T-cell (primary cell): ENCODE measurements around the gene EIF4H. TPM values are rescaled to one million over a fixed set of nuclear protein-coding genes. Genes with fewer than 3 reads are reported as not detected.

Experiments
- ATAC-seq, 4 experiments: fragments of 200-7000 bp in 3 of 4; fragments of 150-1000 bp in 1 of 4; cut with Tn5 transposase; replicated peaks in 1 of 4; 1 replicate in 3 of 4; 2 replicates in 1 of 4; pipeline ENCODE4 v1.10.0; 2021; ENCODE audit warnings: moderate library complexity in 3 of 4, mild to moderate bottlenecking in 2 of 4, moderate number of reproducible peaks in 1 of 4
- CTCF ChIA-PET, 2 donors: fragments of 300-600 bp; sonication (Branson Sonifier 250); formaldehyde crosslinking; loops; one replicate each; lab custom pipeline; 2022; ENCODE audit warnings: antibody characterized with exemption in 2 of 2; lab: Charles Lee
- POLR2A ChIA-PET, 2 donors: fragments of 300-600 bp; sonication (Branson Sonifier 250); formaldehyde crosslinking; loops; one replicate each; lab custom pipeline; 2022; ENCODE audit warnings: antibody characterized with exemption in 2 of 2; lab: Charles Lee
- DNase-seq, 35 experiments: peaks; one replicate each; pipeline versions ENCODE4 v3.0.0 to v3.0.0-alpha.2; 2013 to 2023
- H3K27ac ChIP-seq: one replicate; pipeline ENCODE4 v1.5.1; 2013; ENCODE audit warnings: low read length
- H3K27me3 ChIP-seq, 2 experiments: replicated peaks in 1 of 2; 1 replicate in 1 of 2; 2 replicates in 1 of 2; pipeline versions ENCODE4 v1.6.1 to v1.7.0; 2013; ENCODE audit warnings: low read length in 1 of 2, mixed read lengths in 1 of 2; ENCODE audit not compliant: control insufficient read depth in 2 of 2, insufficient read depth in 2 of 2; ENCODE audit errors: extremely low read depth in 1 of 2
- H3K36me3 ChIP-seq, 2 donors: 1 replicate in 1 of 2; 2 replicates in 1 of 2; pipeline versions ENCODE4 v1.6.1 to v1.7.0; 2013; ENCODE audit warnings: low read length in 1 of 2; ENCODE audit not compliant: control insufficient read depth in 2 of 2, insufficient read depth in 1 of 2; ENCODE audit errors: extremely low read depth in 1 of 2
- H3K4me1 ChIP-seq, 2 experiments: 1 replicate in 1 of 2; 2 replicates in 1 of 2; pipeline versions ENCODE4 v1.6.1 to v1.7.0; 2013; ENCODE audit warnings: low read length in 2 of 2, mixed read lengths in 1 of 2; ENCODE audit not compliant: insufficient read depth in 2 of 2, control insufficient read depth in 1 of 2; ENCODE audit errors: extremely low read depth in 1 of 2
- H3K4me3 ChIP-seq, 2 donors: 1 replicate in 1 of 2; 2 replicates in 1 of 2; pipeline versions ENCODE4 v1.5.1 to v1.7.0; 2013; ENCODE audit warnings: mild to moderate bottlenecking in 2 of 2, low read length in 1 of 2, moderate library complexity in 1 of 2; ENCODE audit not compliant: control insufficient read depth in 1 of 2; ENCODE audit errors: extremely low read depth in 1 of 2
- H3K9me3 ChIP-seq: 2 replicates; pipeline ENCODE4 v1.7.0; 2013
- H3K27ac Mint-ChIP-seq, 2 donors: one replicate each; pipeline ENCODE4 v1.8.0; 2020 to 2021; ENCODE audit warnings: mild to moderate bottlenecking in 2 of 2, mixed read lengths in 2 of 2
- H3K27me3 Mint-ChIP-seq, 2 donors: one replicate each; pipeline ENCODE4 v1.8.0; 2021 to 2022; ENCODE audit warnings: mixed read lengths in 2 of 2
- H3K36me3 Mint-ChIP-seq: one replicate; pipeline ENCODE4 v1.8.0; 2021; ENCODE audit warnings: mixed read lengths
- H3K4me1 Mint-ChIP-seq, 3 donors: one replicate each; pipeline ENCODE4 v1.8.0; 2020 to 2022; ENCODE audit warnings: mixed read lengths in 3 of 3, mild to moderate bottlenecking in 1 of 3
- H3K4me3 Mint-ChIP-seq, 3 donors: one replicate each; pipeline ENCODE4 v1.8.0; 2020 to 2022; ENCODE audit warnings: mild to moderate bottlenecking in 3 of 3, mixed read lengths in 3 of 3, moderate library complexity in 3 of 3
- H3K9me3 Mint-ChIP-seq, 3 donors: one replicate each; pipeline ENCODE4 v1.8.0; 2020 to 2022; ENCODE audit warnings: mixed read lengths in 3 of 3
- WGBS: methylation state at CpG from one replicate; pipeline ENCODE4 v1.1.5; 2013; ENCODE audit warnings: missing lambda C conversion rate; ENCODE audit not compliant: insufficient coverage; 5-methylcytosine and 5-hydroxymethylcytosine counted together
- total RNA-seq, 35 experiments: library from RNA in 6 of 35; stranded (reverse) in 6 of 35; fragments of 120-200 nt in 1 of 35; gene quantifications; one replicate each; pipeline versions ENCODE4 v1.2.1 to v1.2.4 and lab custom pipeline; 2013 to 2026

The EIF4H gene
- total RNA-seq, 5 donors from 2014 or later (not counting 1 experiment from before 2014, with no cell fraction given) = 174 to 258 (median 186) TPM

- H3K36me3 ChIP-seq = peaks cover 0 to 14% of the 10 kb centered on the region in 2 donors
- H3K27ac ChIP-seq = no peak overlapping the region
- peak overlapping the region; percentile 80 to 87 (median 85) for H3K4me3 Mint-ChIP-seq
- H3K36me3 Mint-ChIP-seq = peaks cover 11% of the 10 kb centered on the region
- DNase-seq (no peak), ATAC-seq (no peak)
- ChIA-PET POLR2A (no interaction called here), CTCF (no interaction called here)
- peaks cover 40 to 47% (median 45%) of the 10 kb centered on the region in 3 donors for H3K4me1 Mint-ChIP-seq
- peaks cover 31 to 32% of the 10 kb centered on the region in 2 experiments for H3K4me1 ChIP-seq
- no peaks in the 10 kb centered on the region for H3K9me3 ChIP-seq
- H3K4me3 ChIP-seq = no peak overlapping the region
- H3K27me3 Mint-ChIP-seq = no peaks in the 10 kb centered on the region
- H3K9me3 Mint-ChIP-seq = no peaks in the 10 kb centered on the region
- H3K27me3 ChIP-seq = no peaks in the 10 kb centered on the region
- peak overlapping the region; percentile 71 to 75 for H3K27ac Mint-ChIP-seq
- no CpG with 5 or more reads among the region's 14 CpGs for WGBS
These were observed 1.1 kb upstream of the EIF4H start for GRCh38 chr7:74173074-74173473.

DNA sequence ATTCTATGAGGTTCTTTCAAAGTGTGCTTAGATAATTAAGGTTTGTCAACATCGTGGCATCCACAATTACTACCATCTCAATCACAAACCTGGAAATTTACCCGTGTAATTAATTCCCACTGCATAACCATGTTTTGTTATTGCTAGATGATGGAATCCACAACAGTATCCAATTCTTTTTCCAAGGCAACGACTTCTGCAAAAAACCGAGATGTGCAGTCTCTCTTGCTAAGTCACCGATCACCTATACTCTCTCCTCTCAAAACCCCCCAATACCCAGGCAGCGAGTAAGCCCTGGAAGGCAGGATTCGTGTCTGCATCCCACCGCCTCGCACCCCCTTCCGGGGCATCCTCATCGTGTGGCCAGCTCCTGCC is 678 bp upstream of the EIF4H start:
- H3K36me3 Mint-ChIP-seq = peaks cover 11% of the 10 kb centered on the region
- H3K27me3 Mint-ChIP-seq = no peaks in the 10 kb centered on the region
- ATAC-seq = no peak
- H3K4me3 Mint-ChIP-seq = peak overlapping the region; percentile 80 to 87 (median 85)
- H3K27ac Mint-ChIP-seq = peak overlapping the region; percentile 71 to 75
- peak overlapping the region; percentile 63 for H3K27ac ChIP-seq
- H3K9me3 Mint-ChIP-seq = no peaks in the 10 kb centered on the region
- no peak for DNase-seq
- no peaks in the 10 kb centered on the region for H3K27me3 ChIP-seq
- 3% methylated on average over 9 of the region's 11 CpGs for WGBS
- peaks cover 33 to 36% of the 10 kb centered on the region in 2 experiments for H3K4me1 ChIP-seq
- H3K4me3 ChIP-seq = peak overlapping the region; percentile 76 to 88
- ChIA-PET POLR2A (no interaction called here), CTCF (interaction anchor here in 1 of 2 donors (0.6 kb wide), 1 partner anchor 96 kb away, joined by 4 read pairs; no protein-coding TSS in a partner anchor)
- no peaks in the 10 kb centered on the region for H3K9me3 ChIP-seq
- peaks cover 0 to 17% of the 10 kb centered on the region in 2 donors for H3K36me3 ChIP-seq
- H3K4me1 Mint-ChIP-seq = peaks cover 44 to 49% (median 48%) of the 10 kb centered on the region in 3 donors

DNA sequence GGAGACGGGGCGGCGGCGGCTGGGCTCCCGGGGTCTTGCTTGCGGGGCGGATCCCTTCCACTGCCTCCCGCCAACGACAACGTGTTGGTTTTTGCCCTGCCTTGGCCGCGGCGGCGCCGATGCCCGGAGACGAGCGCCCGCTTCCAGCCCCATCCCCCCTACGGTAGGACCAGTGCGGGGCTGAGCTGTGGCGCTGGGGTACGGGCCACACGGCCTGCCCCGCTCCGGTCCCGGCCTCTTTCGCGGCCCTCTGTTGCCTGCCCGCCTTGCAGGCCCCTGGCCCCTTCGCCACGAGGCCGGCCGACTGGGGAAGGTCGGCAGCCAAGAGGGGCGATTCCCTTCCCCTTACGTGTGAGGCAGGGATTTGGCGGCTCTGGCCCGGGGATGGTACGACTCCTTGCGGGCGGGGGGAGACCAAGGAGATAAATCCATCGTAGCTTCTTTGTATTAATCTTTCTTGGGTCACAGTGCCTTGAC is 488 bp downstream of the EIF4H start:
- Histone ChIP-seq H3K27ac (peak overlapping the region; percentile 86), H3K9me3 (no peaks in the 10 kb centered on the region), H3K36me3 (peaks cover 0 to 25% of the 10 kb centered on the region in 2 donors), H3K4me3 (peak overlapping the region; percentile 88 to 95), H3K27me3 (no peaks in the 10 kb centered on the region), H3K4me1 (peaks cover 35 to 47% of the 10 kb centered on the region in 2 experiments)
- WGBS = 0% methylated on average over 42 of the region's 43 CpGs
- DNase-seq (peak in 17 of 35 experiments; percentile 4 to 50 (median 18)), ATAC-seq (peak; percentile 46 to 49 (median 48))
- no peaks in the 10 kb centered on the region for H3K27me3 Mint-ChIP-seq
- ChIA-PET CTCF (interaction anchor here in 1 of 2 donors (1.2 to 1.6 kb wide), 2 partner anchors 9 to 16 kb away, joined by 3 to 4 read pairs; no protein-coding TSS in a partner anchor), POLR2A (interaction anchor here in 1 of 2 donors (1.4 kb wide), 1 partner anchor 19 kb away, joined by 8 read pairs; no protein-coding TSS in a partner anchor)
- H3K4me1 Mint-ChIP-seq = peaks cover 55 to 60% (median 60%) of the 10 kb centered on the region in 3 donors
- H3K27ac Mint-ChIP-seq = peak overlapping the region; percentile 71 to 82
- no peaks in the 10 kb centered on the region for H3K9me3 Mint-ChIP-seq
- H3K4me3 Mint-ChIP-seq = peak overlapping the region; percentile 81 to 90 (median 85)
- peaks cover 17% of the 10 kb centered on the region for H3K36me3 Mint-ChIP-seq

DNA sequence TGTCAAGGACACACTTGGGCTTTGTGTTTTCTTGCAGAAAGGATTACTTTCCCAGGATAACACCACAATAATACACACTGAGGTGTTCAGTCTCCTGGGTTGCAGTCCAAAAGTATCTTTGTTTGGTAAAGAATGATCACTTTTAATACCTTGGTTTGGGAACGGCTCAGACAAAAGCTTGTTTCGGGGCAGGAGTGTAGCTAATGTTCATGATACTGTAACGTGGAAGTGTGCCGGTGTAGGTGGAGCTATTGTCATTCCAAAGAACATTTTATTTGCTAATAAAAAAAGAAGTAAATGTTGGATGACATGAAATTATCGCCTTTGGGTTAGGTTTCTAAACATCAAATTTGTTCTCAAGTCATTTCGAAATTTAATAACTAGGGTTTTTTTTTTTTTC is 1.2 kb downstream of the EIF4H start:
- no CpG with 5 or more reads among the region's 6 CpGs for WGBS
- peaks cover 17% of the 10 kb centered on the region for H3K36me3 Mint-ChIP-seq

GRCh38 chr7:74176555-74176954 is 2.4 kb downstream of the EIF4H start:
- Mint-ChIP-seq H3K4me3 (peak overlapping the region; percentile 81 to 90 (median 85)), H3K36me3 (peaks cover 17% of the 10 kb centered on the region), H3K27me3 (no peaks in the 10 kb centered on the region), H3K9me3 (no peaks in the 10 kb centered on the region), H3K4me1 (peaks cover 72 to 78% (median 76%) of the 10 kb centered on the region in 3 donors), H3K27ac (peak overlapping the region in 1 of 2 donors; percentile 56)
- H3K4me1 ChIP-seq = peaks cover 35 to 61% of the 10 kb centered on the region in 2 experiments
- H3K36me3 ChIP-seq = peaks cover 0 to 34% of the 10 kb centered on the region in 2 donors
- DNase-seq (no peak), ATAC-seq (no peak)
- H3K9me3 ChIP-seq = no peaks in the 10 kb centered on the region
- 14% methylated on average over 1 of the region's 3 CpGs for WGBS
- peak overlapping the region in 1 of 2 donors; percentile 11 for H3K4me3 ChIP-seq
- POLR2A ChIA-PET = no interaction called here
- no peaks in the 10 kb centered on the region for H3K27me3 ChIP-seq
- CTCF ChIA-PET = no interaction called here
- no peak overlapping the region for H3K27ac ChIP-seq

More for the DNA sequence above, 1.2 kb downstream of the EIF4H start:
- Histone ChIP-seq H3K4me3 (peak overlapping the region; percentile 88 to 95), H3K27me3 (no peaks in the 10 kb centered on the region), H3K36me3 (peaks cover 0 to 27% of the 10 kb centered on the region in 2 donors), H3K4me1 (peaks cover 35 to 53% of the 10 kb centered on the region in 2 experiments), H3K9me3 (no peaks in the 10 kb centered on the region), H3K27ac (no peak overlapping the region)
- peaks cover 61 to 67% (median 64%) of the 10 kb centered on the region in 3 donors for H3K4me1 Mint-ChIP-seq
- no peaks in the 10 kb centered on the region for H3K9me3 Mint-ChIP-seq
- H3K4me3 Mint-ChIP-seq = peak overlapping the region; percentile 81 to 90 (median 85)
- POLR2A ChIA-PET = interaction anchor here in 1 of 2 donors (0.7 to 1.4 kb wide), 2 partner anchors 18 to 21 kb away, joined by 4 to 8 read pairs; no protein-coding TSS in a partner anchor
- DNase-seq (no peak), ATAC-seq (no peak)
- CTCF ChIA-PET = interaction anchor here in 1 of 2 donors (1.2 to 1.6 kb wide), 2 partner anchors 8 to 15 kb away, joined by 3 to 4 read pairs; no protein-coding TSS in a partner anchor
- no peaks in the 10 kb centered on the region for H3K27me3 Mint-ChIP-seq
- H3K27ac Mint-ChIP-seq = peak overlapping the region; percentile 29 to 71

- H3K27me3 ChIP-seq = no peaks in the 10 kb centered on the region
- DNase-seq = no peak
- H3K27ac ChIP-seq = no peak overlapping the region
- ChIA-PET POLR2A (interaction anchor here (0.5 to 2.6 kb wide), 4 partner anchors 12 to 95 kb away, joined by 3 to 6 read pairs (median 4); no protein-coding TSS in a partner anchor), CTCF (interaction anchor here (1.2 to 1.9 kb wide), 2 partner anchors 28 kb away, joined by 3 to 6 read pairs; no protein-coding TSS in a partner anchor)
- Mint-ChIP-seq H3K36me3 (peaks cover 25% of the 10 kb centered on the region), H3K9me3 (no peaks in the 10 kb centered on the region), H3K27me3 (no peaks in the 10 kb centered on the region), H3K27ac (peak overlapping the region; percentile 13 to 21), H3K4me1 (peaks cover 81 to 84% (median 82%) of the 10 kb centered on the region in 3 donors), H3K4me3 (peak overlapping the region; percentile 1 to 85 (median 58))
- no peak for ATAC-seq
- peaks cover 36 to 68% of the 10 kb centered on the region in 2 experiments for H3K4me1 ChIP-seq
- WGBS = 45% methylated on average over 9 of the region's 9 CpGs
- H3K36me3 ChIP-seq = peaks cover 0 to 37% of the 10 kb centered on the region in 2 donors
- no peak overlapping the region for H3K4me3 ChIP-seq
- no peaks in the 10 kb centered on the region for H3K9me3 ChIP-seq
These were observed 4.5 kb downstream of the EIF4H start for GRCh38 chr7:74178632-74179031.
